ENCODE measurements around the gene CNDP2.

The CNDP2 gene

GRCh38 chr18:74506448-74507084 lies 10.4 kb downstream of the CNDP2 start:
- no peak overlapping the region for H2AFZ ChIP-seq (ENCODE audit: low read length)
- H3F3A ChIP-seq (ENCODE audit: insufficient read depth, low read length), result 0 out of 2 replicates have a peak, but pooled peaks cover 1% of the 10 kb centered on the region
- no peaks in the 10 kb centered on the region for H3K9me3 ChIP-seq (replicated peaks; ENCODE audit: insufficient read depth, low read length)
- H3K4me1 ChIP-seq (ENCODE audit: low read length), result peaks cover 5% of the 10 kb centered on the region; the same call in 1 of the 2 replicates
- H3K36me3 ChIP-seq (replicated peaks; ENCODE audit: insufficient read depth, low read length), result peaks cover 18% of the 10 kb centered on the region
- peaks cover 92% of the 10 kb centered on the region for H3K79me2 ChIP-seq (ENCODE audit: low read length)
- no peak for DNase-seq
- H3K27me3 ChIP-seq (replicated peaks; ENCODE audit: insufficient read depth, low read length), result no peaks in the 10 kb centered on the region
- no peaks in the 10 kb centered on the region for H3K9me2 ChIP-seq (replicated peaks; ENCODE audit: insufficient read depth, low read length)
- H3K4me3 ChIP-seq (ENCODE audit: low read length), result no peak overlapping the region
- TF ChIP-seq EZH2 (optimal IDR thresholded peaks at IDR 0.05; ENCODE audit: low read depth, low read length), result no peak
- no peak overlapping the region for H3K27ac ChIP-seq (ENCODE audit: low read length)
- no peak overlapping the region for H3K9ac ChIP-seq (ENCODE audit: low read length)
- no peaks in the 10 kb centered on the region for H4K20me1 ChIP-seq (ENCODE audit: insufficient read depth, low read length)
- no peak overlapping the region for H3K4me2 ChIP-seq (ENCODE audit: low read depth, low read length)

GRCh38 chr18:74507097-74507881 lies 11.1 kb downstream of the CNDP2 start:
- H3F3A ChIP-seq (ENCODE audit: insufficient read depth, low read length), result no peaks in the 10 kb centered on the region
- peaks cover 92% of the 10 kb centered on the region for H3K79me2 ChIP-seq (ENCODE audit: low read length)
- H3K36me3 ChIP-seq (replicated peaks; ENCODE audit: insufficient read depth, low read length), result peaks cover 21% of the 10 kb centered on the region

GRCh38 chr18:74507927-74508326 lies 11.8 kb downstream of the CNDP2 start:
- Histone ChIP-seq H3K36me3 (replicated peaks; ENCODE audit: insufficient read depth, low read length) (peaks cover 21% of the 10 kb centered on the region), H3K27me3 (replicated peaks; ENCODE audit: insufficient read depth, low read length) (no peaks in the 10 kb centered on the region), H3K9me2 (replicated peaks; ENCODE audit: insufficient read depth, low read length) (no peaks in the 10 kb centered on the region), H2AFZ (ENCODE audit: low read length) (no peak overlapping the region), H3K4me3 (ENCODE audit: low read length) (no peak overlapping the region), H3F3A (ENCODE audit: insufficient read depth, low read length) (no peaks in the 10 kb centered on the region), H3K9me3 (replicated peaks; ENCODE audit: insufficient read depth, low read length) (no peaks in the 10 kb centered on the region), H3K27ac (ENCODE audit: low read length) (no peak overlapping the region), H3K9ac (ENCODE audit: low read length) (no peak overlapping the region), H3K4me2 (ENCODE audit: low read depth, low read length) (no peak overlapping the region), H4K20me1 (ENCODE audit: insufficient read depth, low read length) (no peaks in the 10 kb centered on the region), H3K4me1 (ENCODE audit: low read length) (peaks cover under 1% of the 10 kb centered on the region; the same call in 1 of the 2 replicates), H3K79me2 (ENCODE audit: low read length) (peaks cover 92% of the 10 kb centered on the region)
- TF ChIP-seq EZH2phosphoT487 (IDR thresholded peaks at IDR 0.05; ENCODE audit: low read length) (no peak), CTCF (IDR thresholded peaks at IDR 0.05; ENCODE audit: low read length) (no peak), EZH2 (optimal IDR thresholded peaks at IDR 0.05; ENCODE audit: low read depth, low read length) (no peak)
- no peak for DNase-seq

More at GRCh38 chr18:74507097-74507881, 11.1 kb downstream of the CNDP2 start:
- Histone ChIP-seq H3K4me2 (ENCODE audit: low read depth, low read length) (no peak overlapping the region), H3K9me3 (replicated peaks; ENCODE audit: insufficient read depth, low read length) (no peaks in the 10 kb centered on the region), H3K9me2 (replicated peaks; ENCODE audit: insufficient read depth, low read length) (no peaks in the 10 kb centered on the region), H3K9ac (ENCODE audit: low read length) (no peak overlapping the region), H2AFZ (ENCODE audit: low read length) (no peak overlapping the region), H3K4me3 (ENCODE audit: low read length) (no peak overlapping the region), H3K27me3 (replicated peaks; ENCODE audit: insufficient read depth, low read length) (no peaks in the 10 kb centered on the region), H3K4me1 (ENCODE audit: low read length) (peaks cover 5% of the 10 kb centered on the region; the same call in 1 of the 2 replicates), H4K20me1 (ENCODE audit: insufficient read depth, low read length) (no peaks in the 10 kb centered on the region), H3K27ac (ENCODE audit: low read length) (no peak overlapping the region)
- DNase-seq, result no peak
- TF ChIP-seq EZH2 (optimal IDR thresholded peaks at IDR 0.05; ENCODE audit: low read depth, low read length) (no peak), CTCF (IDR thresholded peaks at IDR 0.05; ENCODE audit: low read length) (no peak), EZH2phosphoT487 (IDR thresholded peaks at IDR 0.05; ENCODE audit: low read length) (no peak)

Measured in MM.1S (cell line).